Mucosa of stomach (tissue), 1 donor: ENCODE measurements around the gene OGG1.

Experiments
- H3K27me3 ChIP-seq: one replicate; pipeline ENCODE4 v1.7.0; 2013; ENCODE audit warnings: mild to moderate bottlenecking, low read length; ENCODE audit not compliant: control insufficient read depth, insufficient read depth
- H3K36me3 ChIP-seq: one replicate; pipeline ENCODE4 v1.7.0; 2013; ENCODE audit warnings: low read length; ENCODE audit not compliant: control insufficient read depth, insufficient read depth
- H3K4me1 ChIP-seq: one replicate; pipeline ENCODE4 v1.7.0; 2013; ENCODE audit warnings: mild to moderate bottlenecking, low read length; ENCODE audit not compliant: control insufficient read depth, insufficient read depth
- H3K4me3 ChIP-seq: one replicate; pipeline ENCODE4 v1.7.0; 2013; ENCODE audit warnings: low read length
- H3K9ac ChIP-seq: one replicate; pipeline ENCODE4 v1.7.0; 2013; ENCODE audit warnings: mild to moderate bottlenecking, low read length, moderate library complexity
- H3K9me3 ChIP-seq: one replicate; pipeline ENCODE4 v1.7.0; 2013; ENCODE audit warnings: mild to moderate bottlenecking, low read length, moderate library complexity; ENCODE audit not compliant: control insufficient read depth
- donor health status: Pancreatic carcinoma.

Gene OGG1

GRCh38 chr3:9749296-9749644, 482 bp upstream of the OGG1 start:
- Histone ChIP-seq H3K9me3 (no peaks in the 10 kb centered on the region), H3K36me3 (peaks cover 18% of the 10 kb centered on the region), H3K9ac (peak overlapping the region; percentile 75), H3K4me1 (peaks cover 21% of the 10 kb centered on the region), H3K4me3 (peak overlapping the region; percentile 81), H3K27me3 (no peaks in the 10 kb centered on the region)

DNA sequence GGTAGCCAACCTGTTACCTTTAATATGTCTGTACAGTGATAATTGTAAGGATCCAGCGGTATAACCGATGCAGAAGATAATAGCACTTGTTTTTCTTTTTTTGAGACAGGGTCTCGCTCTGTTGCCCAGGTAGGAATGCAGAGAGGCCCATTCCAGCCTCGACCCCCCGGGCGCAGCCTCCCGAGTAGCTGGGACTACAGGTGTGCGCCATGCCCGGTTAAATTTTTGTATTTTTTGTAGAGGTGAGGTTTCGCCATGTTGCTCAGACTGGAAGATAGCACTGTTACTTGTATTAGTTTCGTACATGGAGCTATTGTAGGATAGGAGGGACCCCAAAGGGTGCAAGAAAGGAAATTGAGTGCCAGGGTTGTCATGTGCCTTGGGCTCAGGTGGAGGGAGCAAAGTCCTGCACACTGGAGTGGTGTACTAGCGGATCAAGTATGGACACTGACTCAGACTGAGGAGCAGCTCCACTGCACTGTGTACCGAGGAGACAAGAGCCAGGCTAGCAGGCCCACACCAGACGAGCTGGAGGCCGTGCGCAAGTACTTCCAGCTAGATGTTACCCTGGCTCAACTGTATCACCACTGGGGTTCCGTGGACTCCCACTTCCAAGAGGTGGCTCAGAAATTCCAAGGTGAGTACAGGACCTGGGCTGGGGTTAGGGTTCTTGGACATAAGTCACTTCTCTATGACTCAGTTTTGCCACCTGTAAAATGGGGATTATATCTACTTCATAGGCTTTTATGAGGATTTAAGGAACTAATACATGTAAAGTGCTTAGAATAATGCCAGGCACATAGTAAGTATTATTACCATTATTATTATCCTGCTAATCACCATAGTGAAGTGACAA, 1.0 kb downstream of the OGG1 start:
- Histone ChIP-seq H3K9ac (peak overlapping the region; percentile 75), H3K36me3 (peaks cover 9% of the 10 kb centered on the region), H3K9me3 (no peaks in the 10 kb centered on the region), H3K27me3 (no peaks in the 10 kb centered on the region), H3K4me1 (peaks cover 26% of the 10 kb centered on the region), H3K4me3 (peak overlapping the region; percentile 81)

DNA sequence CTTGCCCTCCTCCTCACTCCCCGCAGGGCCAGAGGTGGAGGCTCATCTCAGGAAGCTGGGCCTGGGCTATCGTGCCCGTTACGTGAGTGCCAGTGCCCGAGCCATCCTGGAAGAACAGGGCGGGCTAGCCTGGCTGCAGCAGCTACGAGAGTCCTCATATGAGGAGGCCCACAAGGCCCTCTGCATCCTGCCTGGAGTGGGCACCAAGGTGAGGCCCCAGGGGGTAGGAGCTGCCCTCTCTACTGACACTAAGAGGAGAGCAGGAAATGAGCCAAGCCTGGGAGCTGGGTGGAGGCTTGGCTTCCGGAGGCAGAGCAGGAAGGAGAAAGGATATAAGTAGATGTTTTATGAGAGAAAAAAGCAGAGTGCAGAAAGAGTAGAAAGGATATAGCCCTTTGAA, 4.9 kb downstream of the OGG1 start:
- Histone ChIP-seq H3K9ac (no peak overlapping the region), H3K27me3 (no peaks in the 10 kb centered on the region), H3K4me3 (no peak overlapping the region), H3K4me1 (peaks cover 20% of the 10 kb centered on the region), H3K36me3 (peaks cover 7% of the 10 kb centered on the region), H3K9me3 (no peaks in the 10 kb centered on the region)

DNA sequence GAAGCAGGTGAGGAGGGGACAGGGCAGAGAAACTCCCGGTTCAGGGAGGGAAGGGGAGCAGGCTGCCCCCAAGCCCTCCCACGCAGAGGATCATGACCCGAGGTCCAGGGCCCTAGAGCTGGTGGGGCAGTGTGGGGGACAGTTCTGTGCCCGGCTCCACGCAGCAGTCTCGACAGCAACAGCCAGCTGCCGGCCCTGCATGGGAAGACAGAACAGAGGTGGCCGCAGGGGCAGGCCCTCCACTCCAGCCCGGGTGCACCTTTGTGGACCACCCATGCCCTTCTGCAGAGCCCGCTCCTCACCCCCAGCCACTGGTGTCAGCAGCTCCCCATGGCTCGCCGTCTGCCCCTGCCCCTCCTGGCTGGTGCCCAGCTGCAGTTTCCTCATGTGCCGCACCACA, 7.7 kb downstream of the OGG1 start:
- Histone ChIP-seq H3K36me3 (peaks cover 3% of the 10 kb centered on the region), H3K9me3 (no peaks in the 10 kb centered on the region), H3K9ac (no peak overlapping the region), H3K4me1 (peaks cover 5% of the 10 kb centered on the region), H3K27me3 (no peaks in the 10 kb centered on the region), H3K4me3 (no peak overlapping the region)

- H3K36me3 ChIP-seq = peaks cover 3% of the 10 kb centered on the region
- H3K4me1 ChIP-seq = no peaks in the 10 kb centered on the region
- no peaks in the 10 kb centered on the region for H3K27me3 ChIP-seq
- H3K9ac ChIP-seq = no peak overlapping the region
- H3K4me3 ChIP-seq = no peak overlapping the region
- no peaks in the 10 kb centered on the region for H3K9me3 ChIP-seq
Measured at GRCh38 chr3:9760779-9761505, 11.2 kb downstream of the OGG1 start.

GRCh38 chr3:9761919-9762318, 12.2 kb downstream of the OGG1 start:
- peaks cover 3% of the 10 kb centered on the region for H3K36me3 ChIP-seq
- no peak overlapping the region for H3K9ac ChIP-seq
- H3K4me3 ChIP-seq = no peak overlapping the region
- peaks cover 1% of the 10 kb centered on the region for H3K4me1 ChIP-seq
- no peaks in the 10 kb centered on the region for H3K9me3 ChIP-seq
- H3K27me3 ChIP-seq = no peaks in the 10 kb centered on the region

- no peaks in the 10 kb centered on the region for H3K27me3 ChIP-seq
- no peak overlapping the region for H3K9ac ChIP-seq
- H3K4me1 ChIP-seq = peaks cover 9% of the 10 kb centered on the region
- H3K9me3 ChIP-seq = no peaks in the 10 kb centered on the region
- H3K4me3 ChIP-seq = no peak overlapping the region
- H3K36me3 ChIP-seq = peaks cover 3% of the 10 kb centered on the region
Measured at GRCh38 chr3:9762871-9763270, 13.1 kb downstream of the OGG1 start.

DNA sequence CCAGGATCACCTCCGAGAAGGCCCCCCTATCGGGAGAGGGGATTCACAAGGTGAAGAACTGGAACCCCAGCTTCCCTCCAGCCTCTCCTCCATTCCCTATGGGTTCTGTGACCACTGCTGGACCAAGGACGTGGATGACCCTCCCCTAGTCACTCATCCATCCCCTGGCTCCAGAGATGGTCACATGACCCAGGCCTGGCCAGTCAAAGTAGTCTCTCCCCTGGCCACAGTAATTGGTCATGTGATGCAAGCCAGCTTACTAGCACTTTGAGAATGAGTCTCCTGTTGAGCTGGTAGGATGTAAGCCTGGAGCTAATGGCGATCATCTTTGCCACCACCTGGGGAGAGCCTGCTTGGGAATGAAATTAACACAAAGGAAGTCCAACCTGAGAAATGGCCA, 16.1 kb downstream of the OGG1 start:
- H3K4me1 ChIP-seq = peaks cover 36% of the 10 kb centered on the region
- H3K27me3 ChIP-seq = no peaks in the 10 kb centered on the region
- H3K9ac ChIP-seq = no peak overlapping the region
- H3K9me3 ChIP-seq = no peaks in the 10 kb centered on the region
- H3K4me3 ChIP-seq = no peak overlapping the region
- no peaks in the 10 kb centered on the region for H3K36me3 ChIP-seq

- Histone ChIP-seq H3K4me3 (no peak overlapping the region), H3K27me3 (no peaks in the 10 kb centered on the region), H3K9me3 (no peaks in the 10 kb centered on the region), H3K4me1 (peaks cover 36% of the 10 kb centered on the region), H3K36me3 (no peaks in the 10 kb centered on the region), H3K9ac (no peak overlapping the region)
Measured at GRCh38 chr3:9767418-9767817, 17.7 kb downstream of the OGG1 start.

- Histone ChIP-seq H3K9me3 (no peaks in the 10 kb centered on the region), H3K9ac (no peak overlapping the region), H3K4me1 (peaks cover 36% of the 10 kb centered on the region), H3K27me3 (no peaks in the 10 kb centered on the region), H3K4me3 (no peak overlapping the region), H3K36me3 (no peaks in the 10 kb centered on the region)
Measured at GRCh38 chr3:9768141-9768775, 18.5 kb downstream of the OGG1 start.

GRCh38 chr3:9769012-9769411, 19.3 kb downstream of the OGG1 start:
- Histone ChIP-seq H3K9ac (peak overlapping the region; percentile 81), H3K27me3 (no peaks in the 10 kb centered on the region), H3K4me3 (peak overlapping the region; percentile 87), H3K9me3 (no peaks in the 10 kb centered on the region), H3K4me1 (peaks cover 36% of the 10 kb centered on the region), H3K36me3 (no peaks in the 10 kb centered on the region)
